ENCODE measurements around the gene ALDOB. TPM values are rescaled to one million over a fixed set of nuclear protein-coding genes. Genes with fewer than 3 reads are reported as not detected.

Gene ALDOB
- polyA plus RNA-seq, 1 donor from 2014 or later: not detected

GRCh38 chr9:101469026-101469425 lies 33.5 kb upstream of the ALDOB start:
- Histone ChIP-seq H3K27ac (ENCODE audit: low read length) (no peak overlapping the region), H2AFZ (ENCODE audit: low read depth, low read length) (no peak overlapping the region), H3K36me3 (ENCODE audit: insufficient read depth, low read length) (no peaks in the 10 kb centered on the region), H3K4me2 (ENCODE audit: low read length) (no peak overlapping the region), H3K27me3 (ENCODE audit: insufficient read depth, low read depth, low read length) (no peaks in the 10 kb centered on the region), H3K9me2 (ENCODE audit: insufficient read depth, low read length) (no peaks in the 10 kb centered on the region), H3F3A (ENCODE audit: insufficient read depth, low read length, poor library complexity, severe bottlenecking) (no peaks in the 10 kb centered on the region), H3K4me3 (ENCODE audit: low read length) (no peak overlapping the region), H3K79me2 (replicated peaks; ENCODE audit: insufficient read depth, low read length) (no peaks in the 10 kb centered on the region), H4K20me1 (ENCODE audit: insufficient read depth) (no peaks in the 10 kb centered on the region), H3K9ac (ENCODE audit: low read length) (no peak overlapping the region), H3K9me3 (ENCODE audit: low read length) (no peaks in the 10 kb centered on the region)
- TF ChIP-seq REST (IDR thresholded peaks at IDR 0.05; ENCODE audit: borderline replicate concordance) (no peak), EP300 (conservative IDR thresholded peaks at IDR 0.05; ENCODE audit: poor library complexity, severe bottlenecking) (no peak), SMC3 (conservative IDR thresholded peaks at IDR 0.05; ENCODE audit: poor library complexity) (no peak), POLR2AphosphoS5 (IDR thresholded peaks at IDR 0.05) (no peak), EZH2 (IDR thresholded peaks at IDR 0.05; ENCODE audit: borderline replicate concordance, insufficient read depth, low read length, poor library complexity, severe bottlenecking) (no peak), TAF1 (IDR thresholded peaks at IDR 0.05; ENCODE audit: low read depth) (no peak), MXI1 (conservative IDR thresholded peaks at IDR 0.05; ENCODE audit: poor library complexity, severe bottlenecking) (no peak), RAD21 (conservative IDR thresholded peaks at IDR 0.05) (no peak), CTCF (IDR thresholded peaks at IDR 0.05; ENCODE audit: poor library complexity, severe bottlenecking) (no peak)

GRCh38 chr9:101468116-101468515 lies 32.5 kb upstream of the ALDOB start:
- no peak overlapping the region for H2AFZ ChIP-seq (ENCODE audit: low read depth, low read length)
- H3K27ac ChIP-seq (ENCODE audit: low read length): no peak overlapping the region
- H3K9me2 ChIP-seq (ENCODE audit: insufficient read depth, low read length): no peaks in the 10 kb centered on the region
- no peak overlapping the region for H3K9ac ChIP-seq (ENCODE audit: low read length)
- no peaks in the 10 kb centered on the region for H3F3A ChIP-seq (ENCODE audit: insufficient read depth, low read length, poor library complexity, severe bottlenecking)
- H3K4me3 ChIP-seq (ENCODE audit: low read length): no peak overlapping the region
- H3K27me3 ChIP-seq (ENCODE audit: insufficient read depth, low read depth, low read length): no peaks in the 10 kb centered on the region
- H3K9me3 ChIP-seq (ENCODE audit: low read length): no peaks in the 10 kb centered on the region
- no peaks in the 10 kb centered on the region for H3K79me2 ChIP-seq (replicated peaks; ENCODE audit: insufficient read depth, low read length)
- H3K4me2 ChIP-seq (ENCODE audit: low read length): no peak overlapping the region
- no peaks in the 10 kb centered on the region for H4K20me1 ChIP-seq (ENCODE audit: insufficient read depth)
- no peaks in the 10 kb centered on the region for H3K36me3 ChIP-seq (ENCODE audit: insufficient read depth, low read length)
- no peak for TF ChIP-seq RAD21 (conservative IDR thresholded peaks at IDR 0.05)
- no peak for TF ChIP-seq EP300 (conservative IDR thresholded peaks at IDR 0.05; ENCODE audit: poor library complexity, severe bottlenecking)
- TF ChIP-seq TAF1 (IDR thresholded peaks at IDR 0.05; ENCODE audit: low read depth): no peak
- no peak for TF ChIP-seq EZH2 (IDR thresholded peaks at IDR 0.05; ENCODE audit: borderline replicate concordance, insufficient read depth, low read length, poor library complexity, severe bottlenecking)
- no peak for TF ChIP-seq POLR2AphosphoS5 (IDR thresholded peaks at IDR 0.05)
- no peak for TF ChIP-seq MXI1 (conservative IDR thresholded peaks at IDR 0.05; ENCODE audit: poor library complexity, severe bottlenecking)
- TF ChIP-seq CTCF (IDR thresholded peaks at IDR 0.05; ENCODE audit: poor library complexity, severe bottlenecking): no peak
- TF ChIP-seq SMC3 (conservative IDR thresholded peaks at IDR 0.05; ENCODE audit: poor library complexity): no peak
- no peak for TF ChIP-seq REST (IDR thresholded peaks at IDR 0.05; ENCODE audit: borderline replicate concordance)

All from neural cell (in vitro differentiated cells).